Kidney (tissue), 14 donors: ENCODE results near the gene ALDH4A1. TPM values are rescaled to one million over a fixed set of nuclear protein-coding genes. Genes with fewer than 3 reads are reported as not detected.

ENCODE experiments used
- DNase-seq, 5 donors: peaks; one replicate each; pipeline ENCODE4 v3.0.0-alpha.2; 2013 to 2020
- FAIRE-seq: peaks from 2 replicates; lab custom pipeline; 2012; peaks lifted over from hg19 to GRCh38; lab: Jason Lieb, UNC
- H3K27ac ChIP-seq, 2 donors: one replicate each; pipeline ENCODE4 v1.7.0; 2013; ENCODE audit warnings: low read depth in 2 of 2, low read length in 2 of 2, inconsistent platforms in 1 of 2
- H3K27me3 ChIP-seq: one replicate; pipeline ENCODE4 v1.7.1; 2013; ENCODE audit warnings: low read length, inconsistent platforms; ENCODE audit not compliant: control insufficient read depth, insufficient read depth
- H3K36me3 ChIP-seq, 3 donors: one replicate each; pipeline versions ENCODE4 v1.7.0 to v1.7.1; 2013; ENCODE audit warnings: low read length in 3 of 3, control low read depth in 1 of 3, inconsistent platforms in 1 of 3; ENCODE audit not compliant: insufficient read depth in 3 of 3, control insufficient read depth in 2 of 3
- H3K4me1 ChIP-seq, 3 donors: one replicate each; pipeline versions ENCODE4 v1.7.0 to v1.7.1; 2013; ENCODE audit warnings: low read length in 3 of 3, inconsistent platforms in 1 of 3, low read depth in 1 of 3; ENCODE audit not compliant: control insufficient read depth in 2 of 3, insufficient read depth in 2 of 3
- H3K4me3 ChIP-seq, 3 donors: one replicate each; pipeline versions ENCODE4 v1.7.0 to v1.8.1; 2013; ENCODE audit warnings: low read length in 3 of 3, control low read depth in 1 of 3, inconsistent platforms in 1 of 3
- H3K9ac ChIP-seq, 3 donors: one replicate each; pipeline versions ENCODE4 v1.7.0 to v1.7.1; 2013; ENCODE audit warnings: low read length in 3 of 3, control low read depth in 1 of 3, inconsistent platforms in 1 of 3
- H3K9me3 ChIP-seq, 3 donors: one replicate each; pipeline versions ENCODE4 v1.7.0 to v1.7.1; 2013; ENCODE audit warnings: low read length in 3 of 3, control low read depth in 1 of 3, inconsistent platforms in 1 of 3; ENCODE audit not compliant: control insufficient read depth in 2 of 3, insufficient read depth in 1 of 3
- CTCF ChIP-seq: IDR thresholded peaks from 3 replicates; pipeline ENCODE4 v1.5.1; 2012; ENCODE audit warnings: mild to moderate bottlenecking, moderate library complexity, borderline replicate concordance; ENCODE audit not compliant: insufficient read depth; ENCODE audit errors: extremely low read depth
- intact Hi-C: fragments of 100-400 bp; cut with DNase I; formaldehyde crosslinking; loops from one replicate; pipeline ENCODE4 v1.11.1; 2022
- polyA plus RNA-seq: library from polyadenylated mRNA; stranded (reverse); fragments of 350-450 nt; fragmentation: Illumina TruSeq; extraction: RNeasy Lipid Tissue Mini Kit (QIAGEN cat#74804); gene quantifications from one replicate; pipeline ENCODE4 v1.2.3, GENCODE V29; 2014; ENCODE audit warnings: low read depth, low replicate concordance; ENCODE audit not compliant: insufficient read depth
- total RNA-seq: library from RNA; stranded (reverse); fragmentation: NEBNext Ultra II Directional; extraction: Animal tissue kit (Norgen Biotek cat#: 25700); gene quantifications from one replicate; pipeline ENCODE4 v1.2.1, GENCODE V29; 2021
- donor health status: control.
- donor health status: control.
- donor health status: control.
- donor health status: control.
- donor health status: control.
- donor health status: DM: yes; HTN: yes; CAD: no.
- donor health status: Normal renal cell carcinoma (clear cell type).

The ALDH4A1 gene
- total and polyA plus RNA-seq, 2 donors from 2014 or later, result 49.3 to 352 TPM

DNA sequence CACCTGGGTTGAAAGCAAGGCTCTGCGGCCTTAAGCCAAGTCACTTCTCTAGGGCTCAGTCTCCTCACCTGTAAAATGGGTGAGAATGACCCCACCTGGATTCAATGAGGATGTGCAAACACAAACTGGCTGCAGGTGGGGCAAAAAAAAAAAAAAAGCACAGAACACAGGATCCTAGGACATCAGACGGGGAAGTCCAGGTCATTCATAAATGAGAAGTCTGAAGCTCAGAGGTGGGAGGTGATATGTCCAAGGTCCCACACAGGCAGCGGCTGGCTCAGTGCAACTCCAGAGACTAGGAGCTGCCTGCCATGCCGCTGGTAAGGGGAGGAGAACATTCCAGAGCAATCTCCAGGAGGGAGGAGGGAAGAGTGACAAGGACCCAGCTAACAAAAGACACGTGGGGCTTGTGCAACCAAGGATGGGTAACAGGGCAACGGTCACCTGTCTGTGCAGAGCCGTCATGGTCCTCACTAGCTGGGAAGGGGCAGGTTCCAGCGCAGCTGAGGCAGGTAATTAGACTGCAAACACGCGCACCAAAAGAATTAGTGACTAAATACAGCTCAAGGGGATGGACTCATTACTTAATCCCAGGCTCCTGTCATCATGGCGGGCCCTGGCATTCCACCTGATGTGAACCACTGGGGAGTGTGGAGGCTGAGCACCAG, 34.6 kb upstream of the ALDH4A1 start:
- peaks cover 0 to 41% (median 41%) of the 10 kb centered on the region in 3 donors for H3K4me1 ChIP-seq
- no peak for FAIRE-seq
- peak overlapping the region; percentile 51 to 55 for H3K27ac ChIP-seq

GRCh38 chr1:18936471-18936813, 34.1 kb upstream of the ALDH4A1 start:
- FAIRE-seq, result no peak
- TF ChIP-seq CTCF, result no peak
- no peaks in the 10 kb centered on the region for H3K36me3 ChIP-seq
- intact Hi-C loops, result no loop called here
- no peak overlapping the region for H3K27ac ChIP-seq
- no peaks in the 10 kb centered on the region for H3K9me3 ChIP-seq
- H3K9ac ChIP-seq, result no peak overlapping the region
- no peaks in the 10 kb centered on the region for H3K27me3 ChIP-seq
- H3K4me3 ChIP-seq, result no peak overlapping the region
- peaks cover 0 to 43% (median 40%) of the 10 kb centered on the region in 3 donors for H3K4me1 ChIP-seq
- DNase-seq, result no peak

More for the DNA sequence above, 34.6 kb upstream of the ALDH4A1 start:
- peak; percentile 41 to 76 (median 70) for DNase-seq
- H3K4me3 ChIP-seq, result no peak overlapping the region
- intact Hi-C loops, result no loop called here
- no peak for TF ChIP-seq CTCF
- H3K9ac ChIP-seq, result no peak overlapping the region
- H3K9me3 ChIP-seq, result no peaks in the 10 kb centered on the region
- H3K36me3 ChIP-seq, result no peaks in the 10 kb centered on the region
- no peaks in the 10 kb centered on the region for H3K27me3 ChIP-seq

DNA sequence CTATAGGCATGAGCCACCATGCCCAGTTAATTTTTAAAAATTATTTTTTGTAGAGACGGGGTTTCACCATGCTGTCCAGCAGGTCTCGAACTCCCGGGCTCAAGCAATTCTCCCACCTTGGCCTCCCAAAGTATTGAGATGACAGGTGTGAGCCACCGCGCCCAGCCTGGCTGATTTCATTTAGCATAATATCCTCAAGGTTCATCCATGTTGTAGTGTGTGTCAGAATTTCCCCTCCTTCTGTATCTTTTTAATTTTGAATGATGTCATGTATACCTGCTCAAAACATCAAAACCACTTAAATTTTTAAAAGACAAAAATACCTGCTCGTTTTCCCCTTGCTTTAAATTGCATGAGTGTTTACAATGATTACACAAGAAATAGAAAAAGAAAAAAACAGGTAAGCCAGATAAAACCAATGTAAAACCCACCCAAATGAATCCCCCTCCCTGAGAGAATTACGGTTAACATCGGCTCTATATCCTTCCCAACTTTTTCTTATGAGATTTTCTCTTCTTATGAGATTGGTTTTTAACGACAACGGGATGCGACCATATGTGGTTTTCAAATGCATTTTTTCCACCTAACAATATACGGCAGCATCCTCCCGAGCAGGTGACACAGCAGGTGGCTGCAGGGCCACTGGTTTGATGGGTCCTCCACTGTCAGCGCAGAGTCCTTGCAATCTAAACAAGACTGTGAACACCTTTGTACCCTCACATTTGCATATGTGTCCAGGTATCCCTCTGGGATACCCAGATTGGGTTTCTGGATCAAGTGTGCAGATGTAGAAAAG, 32.0 kb upstream of the ALDH4A1 start:
- Histone ChIP-seq H3K36me3 (no peaks in the 10 kb centered on the region), H3K27me3 (no peaks in the 10 kb centered on the region), H3K9ac (no peak overlapping the region), H3K4me3 (no peak overlapping the region), H3K9me3 (no peaks in the 10 kb centered on the region), H3K27ac (no peak overlapping the region), H3K4me1 (peaks cover 0 to 39% (median 34%) of the 10 kb centered on the region in 3 donors)
- FAIRE-seq (no peak), DNase-seq (peak in 1 of 5 donors; percentile 30)
- no peak for TF ChIP-seq CTCF
- intact Hi-C loops, result no loop called here
